IMR-90 (cell line): ENCODE measurements around the gene DHRS4. TPM values are rescaled to one million over a fixed set of nuclear protein-coding genes. Genes with fewer than 3 reads are reported as not detected.

ENCODE experiments used
- BHLHE40 ChIP-seq: fragments of 150-350 bp; IDR thresholded peaks from 2 replicates; pipeline ENCODE4 v1.6.1; 2016; ENCODE audit warnings: mild to moderate bottlenecking, low read depth, low read length
- CTCF ChIP-seq: conservative IDR thresholded peaks from 2 replicates; pipeline ENCODE4 v1.5.1; 2012; ENCODE audit warnings: mild to moderate bottlenecking, low read depth, low read length, improper control_type of control experiment
- FOS ChIP-seq: fragments of 150-350 bp; IDR thresholded peaks from 2 replicates; pipeline ENCODE4 v1.6.1; 2016; ENCODE audit warnings: low read depth, low read length
- MXI1 ChIP-seq: IDR thresholded peaks from 2 replicates; pipeline ENCODE4 v1.6.1; 2012; ENCODE audit warnings: low read depth, mild to moderate bottlenecking, low read length, moderate library complexity, borderline replicate concordance
- RAD21 ChIP-seq: IDR thresholded peaks from 2 replicates; pipeline ENCODE4 v1.6.1; 2012; ENCODE audit warnings: low read length, improper control_type of control experiment
- polyA plus RNA-seq, 3 experiments: library from polyadenylated mRNA; depleted of rRNA; stranded (reverse); fragments of >200 nt; gene quantifications; 2 replicates each; pipeline ENCODE4 v1.2.3, GENCODE V29; 2012; ENCODE audit warnings: low replicate concordance in 1 of 3
- total RNA-seq: library from RNA; depleted of rRNA; stranded (reverse); fragments of >200 nt; gene quantifications from 2 replicates; pipeline ENCODE4 v1.2.3, GENCODE V29; 2012

The DHRS4 gene
- total and polyA plus RNA-seq, 2 of the 4 experiments (the other 2 are of a cell fraction) = 43.2 to 51.8 TPM

- TF ChIP-seq CTCF = peak; percentile 84
- TF ChIP-seq BHLHE40 = no peak
- no peak for TF ChIP-seq MXI1
- peak; percentile 63 for TF ChIP-seq RAD21
- TF ChIP-seq FOS = no peak
Observed at GRCh38 chr14:23953464-23954278, at the start of gene DHRS4 (continued).
